Chondrocyte (in vitro differentiated cells): ENCODE data around the gene GRB7. TPM values are rescaled to one million over a fixed set of nuclear protein-coding genes. Genes with fewer than 3 reads are reported as not detected.
"Not testable (repeated sequence)": the region's sequence is repeated elsewhere in the genome, so short reads cannot be mapped to it uniquely, and the experiment has no call there.

Experiments used
- DNase-seq: peaks from one replicate; pipeline ENCODE4 v3.0.0; 2021; ENCODE audit warnings: mixed read lengths, low spot score
- H3K27ac Mint-ChIP-seq: one replicate; pipeline ENCODE4 v1.8.0; 2021; ENCODE audit warnings: mild to moderate bottlenecking, moderate library complexity, mixed read lengths; ENCODE audit not compliant: unreplicated experiment
- H3K27me3 Mint-ChIP-seq: 2 replicates; pipeline ENCODE4 v1.8.0; 2021; ENCODE audit warnings: low read depth, mixed read lengths
- H3K36me3 Mint-ChIP-seq: 2 replicates; pipeline ENCODE4 v1.8.0; 2021; ENCODE audit warnings: low read depth, mixed read lengths
- H3K4me1 Mint-ChIP-seq: 2 replicates; pipeline ENCODE4 v1.8.0; 2021; ENCODE audit warnings: low read depth, mild to moderate bottlenecking, mixed read lengths
- H3K4me3 Mint-ChIP-seq: one replicate; pipeline ENCODE4 v1.8.0; 2021; ENCODE audit warnings: mild to moderate bottlenecking, moderate library complexity, mixed read lengths; ENCODE audit not compliant: unreplicated experiment
- H3K9me3 Mint-ChIP-seq: 2 replicates; pipeline ENCODE4 v1.8.0; 2021; ENCODE audit warnings: low read depth, mixed read lengths
- total RNA-seq: library from RNA; stranded (reverse); gene quantifications from 3 replicates; pipeline ENCODE4 v1.2.1, GENCODE V29; 2021
- TF ChIP-seq, protein P1 (sequence below): fragments of 200-600 bp; sonication (generic); IDR thresholded peaks from 2 replicates; pipeline ENCODE4 v1.5.0; 2021; ENCODE audit warnings: antibody characterized with exemption, mild to moderate bottlenecking, moderate library complexity

The GRB7 gene
- total RNA-seq, 1 donor from 2014 or later = not detected

DNA sequence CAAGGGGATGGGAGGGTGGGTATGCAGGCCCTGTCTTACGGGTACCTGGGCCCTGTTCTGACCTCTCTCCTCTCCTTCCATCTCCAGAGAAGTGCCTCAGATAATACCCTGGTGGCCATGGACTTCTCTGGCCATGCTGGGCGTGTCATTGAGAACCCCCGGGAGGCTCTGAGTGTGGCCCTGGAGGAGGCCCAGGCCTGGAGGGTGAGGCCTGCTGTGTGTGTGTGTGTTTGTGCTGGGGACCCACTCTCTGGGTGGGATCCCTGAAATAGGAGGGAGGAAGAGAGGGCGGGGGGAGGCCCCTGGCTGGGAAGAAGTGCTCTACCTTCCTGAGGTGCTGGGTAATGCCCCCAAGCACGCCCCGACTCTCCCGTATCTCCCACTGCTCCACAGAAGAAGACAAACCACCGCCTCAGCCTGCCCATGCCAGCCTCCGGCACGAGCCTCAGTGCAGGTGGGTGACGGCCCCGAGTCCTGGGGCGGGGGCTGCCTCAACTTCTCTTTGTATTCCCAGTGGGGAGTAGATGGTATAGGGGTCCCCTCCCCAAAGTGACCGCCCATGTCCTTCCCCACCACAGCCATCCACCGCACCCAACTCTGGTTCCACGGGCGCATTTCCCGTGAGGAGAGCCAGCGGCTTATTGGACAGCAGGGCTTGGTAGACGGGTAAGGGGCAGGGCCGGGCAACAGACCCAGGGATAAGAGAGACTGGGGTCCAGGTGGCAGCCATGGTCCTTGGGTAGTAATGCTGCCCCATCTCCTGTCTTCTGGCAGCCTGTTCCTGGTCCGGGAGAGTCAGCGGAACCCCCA, 7.8 kb downstream of the GRB7 start:
- no peaks in the 10 kb centered on the region for H3K9me3 Mint-ChIP-seq
- no peak overlapping the region for H3K4me3 Mint-ChIP-seq
- DNase-seq = peak; percentile 86
- peaks cover 4% of the 10 kb centered on the region for H3K27me3 Mint-ChIP-seq
- no peaks in the 10 kb centered on the region for H3K36me3 Mint-ChIP-seq
- TF ChIP-seq, protein P1, sequence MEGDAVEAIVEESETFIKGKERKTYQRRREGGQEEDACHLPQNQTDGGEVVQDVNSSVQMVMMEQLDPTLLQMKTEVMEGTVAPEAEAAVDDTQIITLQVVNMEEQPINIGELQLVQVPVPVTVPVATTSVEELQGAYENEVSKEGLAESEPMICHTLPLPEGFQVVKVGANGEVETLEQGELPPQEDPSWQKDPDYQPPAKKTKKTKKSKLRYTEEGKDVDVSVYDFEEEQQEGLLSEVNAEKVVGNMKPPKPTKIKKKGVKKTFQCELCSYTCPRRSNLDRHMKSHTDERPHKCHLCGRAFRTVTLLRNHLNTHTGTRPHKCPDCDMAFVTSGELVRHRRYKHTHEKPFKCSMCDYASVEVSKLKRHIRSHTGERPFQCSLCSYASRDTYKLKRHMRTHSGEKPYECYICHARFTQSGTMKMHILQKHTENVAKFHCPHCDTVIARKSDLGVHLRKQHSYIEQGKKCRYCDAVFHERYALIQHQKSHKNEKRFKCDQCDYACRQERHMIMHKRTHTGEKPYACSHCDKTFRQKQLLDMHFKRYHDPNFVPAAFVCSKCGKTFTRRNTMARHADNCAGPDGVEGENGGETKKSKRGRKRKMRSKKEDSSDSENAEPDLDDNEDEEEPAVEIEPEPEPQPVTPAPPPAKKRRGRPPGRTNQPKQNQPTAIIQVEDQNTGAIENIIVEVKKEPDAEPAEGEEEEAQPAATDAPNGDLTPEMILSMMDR = no peak
- H3K4me1 Mint-ChIP-seq = peaks cover 12% of the 10 kb centered on the region
- H3K27ac Mint-ChIP-seq = no peak overlapping the region

GRCh38 chr17:39746145-39746461, 8.4 kb downstream of the GRB7 start:
- TF ChIP-seq, protein P1 = no peak
- Mint-ChIP-seq H3K27ac (no peak overlapping the region), H3K27me3 (peaks cover 4% of the 10 kb centered on the region), H3K9me3 (no peaks in the 10 kb centered on the region), H3K4me3 (no peak overlapping the region), H3K4me1 (peaks cover 9% of the 10 kb centered on the region), H3K36me3 (no peaks in the 10 kb centered on the region)
- DNase-seq = no peak

DNA sequence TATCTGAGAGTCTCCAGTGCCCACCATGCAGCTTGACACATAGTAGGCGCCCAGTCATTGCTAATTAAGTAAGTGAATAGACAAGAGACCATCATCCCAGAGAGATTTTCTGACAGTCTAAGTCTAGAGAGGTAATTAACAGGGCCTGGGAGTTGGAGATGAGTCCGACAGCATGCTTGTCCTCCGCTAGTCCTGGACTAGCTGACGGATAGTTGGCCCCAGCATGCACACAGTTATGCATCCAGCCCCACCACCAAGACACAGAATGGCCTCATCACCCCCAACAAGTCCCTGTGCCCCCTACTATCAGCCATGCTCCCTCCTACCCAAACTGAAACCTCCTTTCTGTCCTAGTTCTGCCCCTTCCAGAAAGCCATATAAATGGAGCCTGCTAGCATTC, 10.0 kb downstream of the GRB7 start:
- H3K27ac Mint-ChIP-seq = no peak overlapping the region

DNA sequence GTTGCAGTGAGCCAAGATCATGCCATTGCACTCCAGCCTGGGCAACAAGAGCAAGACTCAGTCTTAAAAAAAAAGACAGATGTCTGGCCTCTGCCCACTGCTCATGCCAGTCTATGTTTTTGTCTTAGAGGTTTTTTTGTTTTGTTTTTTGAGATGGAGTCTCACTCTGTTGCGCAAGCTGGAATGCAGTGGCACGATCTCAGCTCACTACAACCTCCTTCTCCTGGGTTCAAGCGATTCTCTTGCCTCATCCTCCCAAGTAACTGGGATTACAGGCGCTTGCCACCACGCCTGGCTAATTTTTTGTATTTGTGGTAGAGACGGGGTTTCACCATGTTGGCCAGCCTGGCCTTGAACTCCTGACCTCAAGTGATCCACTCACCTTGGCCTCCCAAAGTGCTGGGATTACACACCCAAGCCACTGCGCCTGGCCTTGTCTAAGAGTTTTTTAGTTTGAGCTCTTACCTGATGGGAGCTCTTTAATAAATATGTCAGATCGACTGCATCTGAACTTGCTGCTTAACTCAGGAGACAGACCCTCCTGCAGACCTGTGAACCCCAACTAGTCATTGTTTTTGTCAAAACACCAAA, 10.8 kb downstream of the GRB7 start:
- H3K36me3 Mint-ChIP-seq, H3K4me3 Mint-ChIP-seq, DNase-seq, H3K27ac Mint-ChIP-seq, H3K27me3 Mint-ChIP-seq, H3K9me3 Mint-ChIP-seq: not testable (repeated sequence)
- H3K4me1 Mint-ChIP-seq = peaks cover 24% of the 10 kb centered on the region

More for the DNA sequence above, 10.0 kb downstream of the GRB7 start:
- Mint-ChIP-seq H3K27me3 (peaks cover 4% of the 10 kb centered on the region), H3K4me1 (peaks cover 20% of the 10 kb centered on the region), H3K36me3 (no peaks in the 10 kb centered on the region), H3K4me3 (no peak overlapping the region), H3K9me3 (no peaks in the 10 kb centered on the region)
- no peak for DNase-seq
- TF ChIP-seq, protein P1 = no peak

- no peaks in the 10 kb centered on the region for H3K27me3 Mint-ChIP-seq
- H3K27ac Mint-ChIP-seq = no peak overlapping the region
- TF ChIP-seq, protein P1 = no peak
- H3K36me3 Mint-ChIP-seq = no peaks in the 10 kb centered on the region
- no peak overlapping the region for H3K4me3 Mint-ChIP-seq
- H3K9me3 Mint-ChIP-seq = no peaks in the 10 kb centered on the region
- DNase-seq = peak; percentile 57
- H3K4me1 Mint-ChIP-seq = peaks cover 27% of the 10 kb centered on the region
These were observed 12.6 kb downstream of the GRB7 start for GRCh38 chr17:39750131-39751015.
